PC-9 (cell line): Measurements from ENCODE around the gene NAP1L5.

Experiments
- EZH2 ChIP-seq: fragments of 200-600 bp; sonication (generic); IDR thresholded peaks from 2 replicates; pipeline ENCODE4 v1.8.0; 2017; ENCODE audit warnings: antibody characterized with exemption, low read depth
- TF ChIP-seq, protein P1 (sequence below): fragments of 200-600 bp; sonication (generic); conservative IDR thresholded peaks from 2 replicates; pipeline ENCODE4 v1.6.1; 2017; ENCODE audit warnings: mixed run types, antibody characterized with exemption, mild to moderate bottlenecking, moderate library complexity

DNA sequence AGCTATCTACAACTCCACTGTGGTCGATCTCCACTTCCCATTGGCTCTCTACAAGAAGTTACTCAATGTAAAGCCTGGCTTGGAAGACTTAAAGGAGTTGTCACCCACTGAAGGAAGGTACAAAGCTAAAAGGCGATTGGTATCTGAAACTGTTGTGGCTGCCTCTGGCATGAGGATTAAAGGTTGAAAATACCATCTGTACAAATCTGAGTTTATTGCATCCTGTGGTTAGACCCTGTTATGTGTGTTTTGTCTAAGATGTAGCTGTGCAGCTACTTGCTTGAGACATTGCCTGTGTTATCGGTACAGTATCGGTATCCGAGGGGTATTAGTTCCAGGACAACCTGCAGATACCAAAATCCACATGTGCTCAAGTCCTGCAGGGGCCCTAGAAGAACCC is 16.4 kb downstream of the NAP1L5 start:
- TF ChIP-seq, protein P1, sequence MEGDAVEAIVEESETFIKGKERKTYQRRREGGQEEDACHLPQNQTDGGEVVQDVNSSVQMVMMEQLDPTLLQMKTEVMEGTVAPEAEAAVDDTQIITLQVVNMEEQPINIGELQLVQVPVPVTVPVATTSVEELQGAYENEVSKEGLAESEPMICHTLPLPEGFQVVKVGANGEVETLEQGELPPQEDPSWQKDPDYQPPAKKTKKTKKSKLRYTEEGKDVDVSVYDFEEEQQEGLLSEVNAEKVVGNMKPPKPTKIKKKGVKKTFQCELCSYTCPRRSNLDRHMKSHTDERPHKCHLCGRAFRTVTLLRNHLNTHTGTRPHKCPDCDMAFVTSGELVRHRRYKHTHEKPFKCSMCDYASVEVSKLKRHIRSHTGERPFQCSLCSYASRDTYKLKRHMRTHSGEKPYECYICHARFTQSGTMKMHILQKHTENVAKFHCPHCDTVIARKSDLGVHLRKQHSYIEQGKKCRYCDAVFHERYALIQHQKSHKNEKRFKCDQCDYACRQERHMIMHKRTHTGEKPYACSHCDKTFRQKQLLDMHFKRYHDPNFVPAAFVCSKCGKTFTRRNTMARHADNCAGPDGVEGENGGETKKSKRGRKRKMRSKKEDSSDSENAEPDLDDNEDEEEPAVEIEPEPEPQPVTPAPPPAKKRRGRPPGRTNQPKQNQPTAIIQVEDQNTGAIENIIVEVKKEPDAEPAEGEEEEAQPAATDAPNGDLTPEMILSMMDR = no peak
- no peak for TF ChIP-seq EZH2
